Activated CD8-positive, alpha-beta T cell treated with anti-CD3 and anti-CD28 coated beads for 36 hours (primary cell): ENCODE results near the gene ACTL10. TPM values are rescaled to one million over a fixed set of nuclear protein-coding genes. Genes with fewer than 3 reads are reported as not detected.
"Not testable (repeated sequence)": the region's sequence is repeated elsewhere in the genome, so short reads cannot be mapped to it uniquely, and the experiment has no call there.

Experiments used
- ATAC-seq: fragments of 200-7000 bp; cut with Tn5 transposase; one replicate; pipeline ENCODE4 v1.10.0; 2021; ENCODE audit warnings: mild to moderate bottlenecking, moderate library complexity
- CTCF ChIA-PET: fragments of 350-600 bp; sonication (Branson Sonifier 250); formaldehyde crosslinking; loops from one replicate; lab custom pipeline; 2021; ENCODE audit warnings: antibody characterized with exemption; lab: Charles Lee
- POLR2A ChIA-PET: fragments of 350-600 bp; sonication (Branson Sonifier 250); formaldehyde crosslinking; loops from one replicate; lab custom pipeline; 2021; ENCODE audit warnings: antibody characterized with exemption; lab: Charles Lee
- DNase-seq: peaks from one replicate; pipeline ENCODE4 v3.0.0-alpha.2; 2020
- H3K27ac Mint-ChIP-seq: one replicate; pipeline ENCODE4 v1.8.0; 2021; ENCODE audit warnings: mild to moderate bottlenecking, mixed read lengths
- H3K27me3 Mint-ChIP-seq: one replicate; pipeline ENCODE4 v1.8.0; 2021; ENCODE audit warnings: mixed read lengths
- H3K36me3 Mint-ChIP-seq: one replicate; pipeline ENCODE4 v1.8.0; 2021; ENCODE audit warnings: low read depth, mixed read lengths
- H3K4me1 Mint-ChIP-seq: one replicate; pipeline ENCODE4 v1.8.0; 2021; ENCODE audit warnings: low read depth, mixed read lengths
- H3K4me3 Mint-ChIP-seq: one replicate; pipeline ENCODE4 v1.8.0; 2021; ENCODE audit warnings: mild to moderate bottlenecking, moderate library complexity, mixed read lengths
- H3K9me3 Mint-ChIP-seq: one replicate; pipeline ENCODE4 v1.8.0; 2021; ENCODE audit warnings: mixed read lengths
- intact Hi-C: fragments of 100-400 bp; cut with micrococcal nuclease; formaldehyde crosslinking; loops from one replicate; pipeline ENCODE4 v1.10.0; 2022
- total RNA-seq, 2 experiments: library from RNA; stranded (reverse); gene quantifications; one replicate each; pipeline ENCODE4 v1.2.3, GENCODE V29; 2021
- TF ChIP-seq, protein P1 (sequence below): fragments of 200-600 bp; IDR thresholded peaks from one replicate; pipeline ENCODE4 v1.8.0; 2022; ENCODE audit warnings: antibody characterized with exemption, mild to moderate bottlenecking

Gene ACTL10
- total RNA-seq, 2 experiments from 2014 or later: 2.4 TPM

DNA sequence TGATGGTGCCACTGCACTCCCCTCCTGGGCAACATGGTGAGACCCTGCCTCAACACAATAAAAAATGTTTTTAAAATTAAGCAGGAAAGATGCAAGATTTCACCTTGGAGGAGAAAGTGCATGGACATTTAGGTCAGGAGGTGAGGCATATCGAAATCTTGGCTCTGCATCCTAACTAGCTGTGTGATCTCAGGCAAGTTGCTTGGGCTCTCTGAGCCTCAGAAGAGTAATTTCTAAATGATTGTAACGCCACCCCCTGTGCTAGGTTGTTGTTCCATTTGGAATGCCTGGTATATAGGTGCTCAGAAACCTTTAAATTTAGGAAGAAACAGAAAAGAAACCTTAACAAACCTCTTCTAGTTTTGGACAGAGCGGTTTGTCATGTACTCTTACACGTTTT, 40.6 kb upstream of the ACTL10 start:
- Mint-ChIP-seq H3K36me3 (peaks cover 29% of the 10 kb centered on the region), H3K4me3 (no peak overlapping the region), H3K9me3 (no peaks in the 10 kb centered on the region), H3K27me3 (no peaks in the 10 kb centered on the region), H3K4me1 (peaks cover 13% of the 10 kb centered on the region), H3K27ac (no peak overlapping the region)
- ChIA-PET CTCF (interaction anchor here (1.2 kb wide), 1 partner anchor 42 kb away, joined by 3 read pairs; no protein-coding TSS in a partner anchor), POLR2A (interaction anchor here (0.6 kb wide), 1 partner anchor 10 kb away, joined by 3 read pairs; no protein-coding TSS in a partner anchor)
- DNase-seq: no peak
- intact Hi-C loops: no loop called here
- TF ChIP-seq, protein P1, sequence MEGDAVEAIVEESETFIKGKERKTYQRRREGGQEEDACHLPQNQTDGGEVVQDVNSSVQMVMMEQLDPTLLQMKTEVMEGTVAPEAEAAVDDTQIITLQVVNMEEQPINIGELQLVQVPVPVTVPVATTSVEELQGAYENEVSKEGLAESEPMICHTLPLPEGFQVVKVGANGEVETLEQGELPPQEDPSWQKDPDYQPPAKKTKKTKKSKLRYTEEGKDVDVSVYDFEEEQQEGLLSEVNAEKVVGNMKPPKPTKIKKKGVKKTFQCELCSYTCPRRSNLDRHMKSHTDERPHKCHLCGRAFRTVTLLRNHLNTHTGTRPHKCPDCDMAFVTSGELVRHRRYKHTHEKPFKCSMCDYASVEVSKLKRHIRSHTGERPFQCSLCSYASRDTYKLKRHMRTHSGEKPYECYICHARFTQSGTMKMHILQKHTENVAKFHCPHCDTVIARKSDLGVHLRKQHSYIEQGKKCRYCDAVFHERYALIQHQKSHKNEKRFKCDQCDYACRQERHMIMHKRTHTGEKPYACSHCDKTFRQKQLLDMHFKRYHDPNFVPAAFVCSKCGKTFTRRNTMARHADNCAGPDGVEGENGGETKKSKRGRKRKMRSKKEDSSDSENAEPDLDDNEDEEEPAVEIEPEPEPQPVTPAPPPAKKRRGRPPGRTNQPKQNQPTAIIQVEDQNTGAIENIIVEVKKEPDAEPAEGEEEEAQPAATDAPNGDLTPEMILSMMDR: no peak
- no peak for ATAC-seq

DNA sequence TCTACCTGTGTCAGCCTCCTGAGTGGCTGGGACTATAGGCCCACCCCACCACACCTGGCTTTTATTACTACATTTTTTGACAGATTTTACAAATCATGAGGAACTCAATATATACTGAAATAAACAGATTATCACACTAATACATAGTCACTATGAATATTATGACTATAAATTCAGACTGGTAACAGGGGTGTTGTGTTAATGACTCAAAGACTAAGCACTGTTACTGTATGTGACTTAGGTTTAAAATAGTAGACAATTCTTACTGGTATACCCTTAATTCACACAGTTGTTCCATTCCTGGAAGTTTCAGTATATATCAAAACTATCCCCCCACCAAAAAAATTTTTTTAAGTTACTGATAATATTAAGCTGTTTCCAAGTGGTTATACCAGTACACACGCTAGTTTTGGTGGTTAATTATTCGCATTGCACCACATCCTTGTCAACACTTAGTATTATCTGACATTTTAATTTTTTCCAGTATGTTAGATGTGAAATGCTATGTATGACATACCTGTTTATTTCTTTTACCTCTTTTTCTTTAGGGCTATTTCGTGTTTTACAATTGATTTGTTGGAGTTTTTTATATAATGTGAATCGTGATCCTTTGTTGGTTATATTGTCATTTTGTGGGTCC, 39.0 kb upstream of the ACTL10 start:
- TF ChIP-seq, protein P1: no peak
- DNase-seq (no peak), ATAC-seq (no peak)
- H3K27me3 Mint-ChIP-seq: no peaks in the 10 kb centered on the region
- ChIA-PET POLR2A (no interaction called here), CTCF (no interaction called here)
- H3K27ac Mint-ChIP-seq: no peak overlapping the region
- intact Hi-C loops: no loop called here
- no peaks in the 10 kb centered on the region for H3K9me3 Mint-ChIP-seq
- peaks cover 13% of the 10 kb centered on the region for H3K4me1 Mint-ChIP-seq
- no peak overlapping the region for H3K4me3 Mint-ChIP-seq
- peaks cover 29% of the 10 kb centered on the region for H3K36me3 Mint-ChIP-seq

- Mint-ChIP-seq H3K9me3 (no peaks in the 10 kb centered on the region), H3K4me1 (peaks cover 7% of the 10 kb centered on the region), H3K27ac (no peak overlapping the region), H3K4me3 (no peak overlapping the region), H3K27me3 (no peaks in the 10 kb centered on the region), H3K36me3 (peaks cover 28% of the 10 kb centered on the region)
- ChIA-PET CTCF (no interaction called here), POLR2A (no interaction called here)
- intact Hi-C loops: no loop called here
- ATAC-seq (no peak), DNase-seq (no peak)
- TF ChIP-seq, protein P1: no peak
These were observed 37.2 kb upstream of the ACTL10 start for GRCh38 chr20:33629533-33629932.

DNA sequence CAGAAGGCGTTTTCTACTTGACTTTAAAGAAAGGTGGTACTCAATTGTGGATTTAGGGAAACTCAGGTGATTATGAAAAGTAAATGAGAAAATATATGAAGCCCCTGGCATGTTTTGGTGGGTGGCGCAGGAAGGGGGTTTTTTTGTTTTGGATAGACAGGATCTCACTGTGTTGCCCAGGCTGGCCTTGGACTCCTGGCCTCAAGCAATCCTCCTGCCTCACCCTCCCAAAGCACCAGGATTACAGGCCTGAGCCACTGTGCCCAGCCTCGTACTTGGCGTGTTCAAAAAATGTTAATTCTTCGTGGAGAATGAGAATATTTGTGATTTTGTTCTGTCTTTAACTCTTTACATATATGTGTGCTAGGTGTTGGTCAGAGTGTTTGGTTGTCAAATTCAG, 36.8 kb upstream of the ACTL10 start:
- ATAC-seq (no peak), DNase-seq (no peak)
- POLR2A ChIA-PET: no interaction called here
- H3K4me3 Mint-ChIP-seq: no peak overlapping the region
- TF ChIP-seq, protein P1: no peak
- no peak overlapping the region for H3K27ac Mint-ChIP-seq
- H3K9me3 Mint-ChIP-seq: no peaks in the 10 kb centered on the region
- intact Hi-C loops: no loop called here
- CTCF ChIA-PET: no interaction called here
- peaks cover 26% of the 10 kb centered on the region for H3K36me3 Mint-ChIP-seq
- peaks cover 4% of the 10 kb centered on the region for H3K4me1 Mint-ChIP-seq
- H3K27me3 Mint-ChIP-seq: no peaks in the 10 kb centered on the region

DNA sequence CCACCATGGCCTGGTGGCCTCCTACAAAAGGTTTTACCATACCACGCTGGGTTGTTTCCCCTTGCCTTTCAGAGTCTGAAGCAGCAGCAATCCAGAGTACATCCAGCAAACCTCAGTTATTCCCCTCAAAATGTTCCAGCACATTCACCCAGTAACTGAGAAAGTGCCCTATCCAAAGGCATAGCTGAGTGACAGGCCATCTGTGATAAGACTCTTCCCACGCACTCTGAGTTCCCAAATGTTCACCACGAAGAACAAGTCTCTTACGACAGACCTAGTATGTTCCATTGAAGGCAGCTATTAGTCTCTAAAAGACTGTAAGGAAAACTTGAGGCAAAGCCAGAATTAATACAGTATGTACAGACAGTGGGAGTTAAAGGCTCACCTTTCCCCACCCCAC, 36.2 kb upstream of the ACTL10 start:
- intact Hi-C loops: no loop called here
- H3K4me3 Mint-ChIP-seq: no peak overlapping the region
- H3K27ac Mint-ChIP-seq: no peak overlapping the region
- ATAC-seq (no peak), DNase-seq (no peak)
- H3K4me1 Mint-ChIP-seq: peaks cover 4% of the 10 kb centered on the region
- TF ChIP-seq, protein P1: no peak
- POLR2A ChIA-PET: no interaction called here
- H3K36me3 Mint-ChIP-seq: peaks cover 26% of the 10 kb centered on the region
- no peaks in the 10 kb centered on the region for H3K9me3 Mint-ChIP-seq
- no peaks in the 10 kb centered on the region for H3K27me3 Mint-ChIP-seq
- CTCF ChIA-PET: interaction anchor here (1.2 kb wide), 1 partner anchor 38 kb away, joined by 3 read pairs; no protein-coding TSS in a partner anchor

DNA sequence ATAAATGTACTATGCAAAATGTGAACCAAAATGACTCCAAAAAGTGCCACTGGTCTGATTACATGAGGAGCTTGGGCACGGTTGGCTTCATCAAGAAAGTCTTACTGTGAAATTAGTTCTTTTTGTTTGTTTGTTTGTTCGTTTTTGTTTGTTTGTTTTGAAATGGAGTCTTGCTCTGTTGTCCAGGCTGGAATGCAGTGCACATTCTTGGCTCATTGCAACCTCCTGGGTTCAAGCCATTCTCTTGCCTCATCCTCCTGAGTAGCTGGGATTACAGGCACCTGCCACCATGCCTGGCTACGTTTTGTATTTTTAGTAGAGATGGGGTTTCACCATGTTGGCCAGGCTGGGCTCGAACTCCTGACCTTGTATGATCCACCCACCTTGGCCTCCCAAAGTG, 34.8 kb upstream of the ACTL10 start:
- CTCF ChIA-PET, intact Hi-C loops, H3K27me3 Mint-ChIP-seq, H3K27ac Mint-ChIP-seq, ATAC-seq, H3K9me3 Mint-ChIP-seq, H3K4me3 Mint-ChIP-seq, H3K4me1 Mint-ChIP-seq, POLR2A ChIA-PET, DNase-seq: not testable (repeated sequence)
- peaks cover 19% of the 10 kb centered on the region for H3K36me3 Mint-ChIP-seq
